ENCODE data around the gene STARD8. TPM values are rescaled to one million over a fixed set of nuclear protein-coding genes. Genes with fewer than 3 reads are reported as not detected.

STARD8 gene
- total RNA-seq (0.46 and 0.54 TPM in 2 replicates), polyA plus RNA-seq (0.19 and 0.33 TPM in 2 replicates), polyA minus RNA-seq (0.51 and 0.57 TPM in 2 replicates)
- 1.0 TPM for total RNA-seq (2013)

GRCh38 chrX:68647156-68647957 is at the start of gene STARD8:
TSS of gene STARD8 (plus strand) at chrX:68647666. CDS start at chrX:68647883, 217 bp downstream.
- no peak within 1 kb of the TSS for H3K4me3 Mint-ChIP-seq
- Histone ChIP-seq H4K20me1 (ENCODE audit: control insufficient read depth, insufficient read depth, low read length, poor library complexity, severe bottlenecking) (no peaks in the 10 kb centered on the region), H3K9me3 (ENCODE audit: control extremely low read depth in 1 of 3, control insufficient read depth in 2 of 3, insufficient read depth in 1 of 3, low read length in 2 of 3) (no peaks in the 10 kb centered on the region), H3K4me1 (ENCODE audit: control insufficient read depth in 2 of 2, insufficient read depth in 2 of 2, low read length in 2 of 2) (no peaks in the 10 kb centered on the region), H3K27me3 (replicated peaks in 1 of 4; ENCODE audit: control extremely low read depth in 1 of 4, control insufficient read depth in 3 of 4, insufficient read depth in 4 of 4, low read length in 3 of 4) (no peaks in the 10 kb centered on the region), H3K27ac (ENCODE audit: low read length in 2 of 2) (no peak within 1 kb of the TSS), H3K4me3 (ENCODE audit: control extremely low read depth in 1 of 5, extremely low read depth in 1 of 5, insufficient read depth in 1 of 5, low read depth in 2 of 5, low read length in 4 of 5) (no peak within 1 kb of the TSS), H3K9ac (ENCODE audit: low read length) (no peak within 1 kb of the TSS), H3K36me3 (replicated peaks in 1 of 2; ENCODE audit: control extremely low read depth in 1 of 2, control insufficient read depth in 1 of 2, extremely low read depth in 1 of 2, insufficient read depth in 2 of 2, low read length in 1 of 2) (no peaks in the 10 kb centered on the region), H3K4me2 (replicated peaks; ENCODE audit: low read depth, low read length, poor library complexity, severe bottlenecking) (no peak within 1 kb of the TSS), H3K79me2 (ENCODE audit: control insufficient read depth, insufficient read depth, low read length) (no peaks in the 10 kb centered on the region), H2AFZ (ENCODE audit: insufficient read depth, low read depth, low read length, poor library complexity, severe bottlenecking) (no peak within 1 kb of the TSS)
- no peak within 1 kb of the TSS for H3K27ac Mint-ChIP-seq
- H3K9me3 Mint-ChIP-seq (ENCODE audit: insufficient read depth): no peaks in the 10 kb centered on the region
- 40% methylated on average over 22 of the region's 40 CpGs for WGBS (ENCODE audit: insufficient coverage)
- TF ChIP-seq EZH2 (IDR thresholded peaks at IDR 0.05; ENCODE audit: borderline replicate concordance, insufficient read depth, low read depth, low read length, poor library complexity, severe bottlenecking): no peak
- TF ChIP-seq, protein P1, sequence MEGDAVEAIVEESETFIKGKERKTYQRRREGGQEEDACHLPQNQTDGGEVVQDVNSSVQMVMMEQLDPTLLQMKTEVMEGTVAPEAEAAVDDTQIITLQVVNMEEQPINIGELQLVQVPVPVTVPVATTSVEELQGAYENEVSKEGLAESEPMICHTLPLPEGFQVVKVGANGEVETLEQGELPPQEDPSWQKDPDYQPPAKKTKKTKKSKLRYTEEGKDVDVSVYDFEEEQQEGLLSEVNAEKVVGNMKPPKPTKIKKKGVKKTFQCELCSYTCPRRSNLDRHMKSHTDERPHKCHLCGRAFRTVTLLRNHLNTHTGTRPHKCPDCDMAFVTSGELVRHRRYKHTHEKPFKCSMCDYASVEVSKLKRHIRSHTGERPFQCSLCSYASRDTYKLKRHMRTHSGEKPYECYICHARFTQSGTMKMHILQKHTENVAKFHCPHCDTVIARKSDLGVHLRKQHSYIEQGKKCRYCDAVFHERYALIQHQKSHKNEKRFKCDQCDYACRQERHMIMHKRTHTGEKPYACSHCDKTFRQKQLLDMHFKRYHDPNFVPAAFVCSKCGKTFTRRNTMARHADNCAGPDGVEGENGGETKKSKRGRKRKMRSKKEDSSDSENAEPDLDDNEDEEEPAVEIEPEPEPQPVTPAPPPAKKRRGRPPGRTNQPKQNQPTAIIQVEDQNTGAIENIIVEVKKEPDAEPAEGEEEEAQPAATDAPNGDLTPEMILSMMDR (IDR thresholded peaks at IDR 0.05): no peak
- ATAC-seq (ENCODE audit: low read depth) (no peak), DNase-seq (no peak)
- CTCF ChIA-PET: no interaction called here
- H3K4me1 Mint-ChIP-seq: no peaks in the 10 kb centered on the region
- POLR2A ChIA-PET: no interaction called here
- peaks cover 5% of the 10 kb centered on the region for H3K27me3 Mint-ChIP-seq
- intact Hi-C loops (cut with micrococcal nuclease): no loop called here

DNA sequence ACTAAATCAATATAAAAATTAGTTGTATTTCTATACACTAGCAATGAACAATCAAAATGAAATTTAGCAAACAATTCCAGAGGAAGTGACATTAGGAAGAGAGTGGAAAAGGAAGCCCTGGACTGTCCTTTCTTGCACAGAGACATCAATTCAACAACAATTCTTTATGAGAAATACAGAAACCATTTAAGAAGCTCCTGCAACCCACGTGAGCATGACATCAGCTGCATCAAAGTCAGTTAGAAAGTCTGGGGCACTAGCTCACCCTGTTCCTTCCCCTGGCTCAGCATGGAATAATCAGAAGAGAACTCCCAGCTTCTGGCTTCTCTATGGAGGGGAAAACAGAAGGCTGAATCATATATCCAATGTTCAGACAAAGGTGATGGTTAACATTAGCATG is 48.6 kb upstream of the STARD8 start:
- Mint-ChIP-seq H3K9me3 (ENCODE audit: insufficient read depth) (peaks cover 8% of the 10 kb centered on the region), H3K27ac (no peak overlapping the region), H3K27me3 (no peaks in the 10 kb centered on the region), H3K4me3 (no peak overlapping the region), H3K4me1 (no peaks in the 10 kb centered on the region)
- no peaks in the 10 kb centered on the region for H3K4me1 ChIP-seq (ENCODE audit: control insufficient read depth in 2 of 2, insufficient read depth in 2 of 2, low read length in 2 of 2)
- no peak overlapping the region for H3K27ac ChIP-seq (ENCODE audit: low read length in 2 of 2)
- no peak for TF ChIP-seq EZH2 (IDR thresholded peaks at IDR 0.05; ENCODE audit: borderline replicate concordance, insufficient read depth, low read depth, low read length, poor library complexity, severe bottlenecking)
- TF ChIP-seq, protein P1 (IDR thresholded peaks at IDR 0.05): no peak
- POLR2A ChIA-PET: no interaction called here
- DNase-seq (no peak), ATAC-seq (ENCODE audit: low read depth) (no peak)
- no peaks in the 10 kb centered on the region for H3K79me2 ChIP-seq (ENCODE audit: control insufficient read depth, insufficient read depth, low read length)
- H3K36me3 ChIP-seq (replicated peaks in 1 of 2; ENCODE audit: control extremely low read depth in 1 of 2, control insufficient read depth in 1 of 2, extremely low read depth in 1 of 2, insufficient read depth in 2 of 2, low read length in 1 of 2): no peaks in the 10 kb centered on the region
- no CpG with 5 or more reads among the region's 1 CpG for WGBS (ENCODE audit: insufficient coverage)
- H3K9ac ChIP-seq (ENCODE audit: low read length): no peak overlapping the region
- H3K27me3 ChIP-seq (replicated peaks in 1 of 4; ENCODE audit: control extremely low read depth in 1 of 4, control insufficient read depth in 3 of 4, insufficient read depth in 4 of 4, low read length in 3 of 4): no peaks in the 10 kb centered on the region
- H3K4me3 ChIP-seq (ENCODE audit: control extremely low read depth in 1 of 5, extremely low read depth in 1 of 5, insufficient read depth in 1 of 5, low read depth in 2 of 5, low read length in 4 of 5): no peak overlapping the region
- H3K9me3 ChIP-seq (ENCODE audit: control extremely low read depth in 1 of 3, control insufficient read depth in 2 of 3, insufficient read depth in 1 of 3, low read length in 2 of 3): peaks cover 0 to 13% (median 0%) of the 10 kb centered on the region in 3 donors
- H4K20me1 ChIP-seq (ENCODE audit: control insufficient read depth, insufficient read depth, low read length, poor library complexity, severe bottlenecking): no peaks in the 10 kb centered on the region
- CTCF ChIA-PET: no interaction called here
- intact Hi-C loops (cut with micrococcal nuclease): no loop called here
- H3K4me2 ChIP-seq (replicated peaks; ENCODE audit: low read depth, low read length, poor library complexity, severe bottlenecking): no peak overlapping the region
- H2AFZ ChIP-seq (ENCODE audit: insufficient read depth, low read depth, low read length, poor library complexity, severe bottlenecking): no peak overlapping the region

All from B cell (primary cell).